GM18868 (cell line): ENCODE results near the gene MAP3K12.
A peak's percentile ranks its signal among the peaks of the same experiment; 100 is the strongest.

ENCODE experiments used
- ATAC-seq: cut with Tn5 transposase; IDR thresholded peaks from one replicate; pipeline ENCODE4 v1.9.1; 2021; ENCODE audit warnings: mild to moderate bottlenecking, moderate library complexity; ENCODE audit not compliant: unreplicated experiment

Gene MAP3K12

DNA sequence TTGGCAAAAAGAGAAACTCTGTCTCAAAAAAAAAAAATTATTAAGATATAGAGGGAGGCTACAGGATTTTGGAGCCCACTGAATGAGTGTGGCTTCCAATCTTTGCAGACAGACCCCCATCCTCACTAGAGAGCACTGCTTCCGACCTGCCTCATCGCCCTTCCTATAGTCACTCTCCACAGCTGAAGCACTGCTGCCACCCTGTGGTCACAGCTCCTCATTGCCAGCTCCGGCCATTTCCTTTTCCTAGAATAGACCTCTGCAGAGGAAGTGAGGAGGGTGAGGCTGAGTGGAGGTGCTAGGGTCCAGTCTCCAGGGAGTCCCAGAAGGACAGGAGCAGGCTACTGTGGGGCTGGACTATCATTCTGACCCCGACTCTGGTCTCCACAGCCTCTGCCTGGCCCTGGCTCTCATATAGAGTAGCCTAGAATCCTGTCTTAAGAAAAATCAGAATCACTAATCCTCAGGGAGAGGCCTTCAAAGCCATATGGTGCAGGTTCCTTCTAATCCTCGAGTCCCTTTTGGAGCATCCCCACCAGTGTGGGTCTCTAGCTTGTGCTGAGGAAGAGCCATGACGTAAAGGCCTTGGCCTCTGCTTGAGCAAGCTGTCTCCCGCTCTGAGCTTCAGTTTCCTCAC is 9.4 kb upstream of the MAP3K12 start:
- peak; percentile 86 for ATAC-seq

DNA sequence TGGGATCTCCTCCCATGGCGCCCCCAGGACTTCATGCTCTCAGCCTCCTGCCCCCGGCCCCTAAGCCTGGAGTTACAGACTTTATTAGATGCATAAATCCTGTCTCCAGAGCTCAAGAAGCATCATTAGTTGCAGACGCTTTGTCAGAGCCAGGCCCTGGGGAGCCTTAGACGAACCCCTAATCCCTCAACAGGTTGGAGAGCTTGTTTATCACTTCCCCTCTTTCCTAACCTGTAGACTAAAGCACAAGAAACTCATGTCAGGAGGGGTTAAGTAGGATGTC is 8.3 kb upstream of the MAP3K12 start:
- no peak for ATAC-seq

DNA sequence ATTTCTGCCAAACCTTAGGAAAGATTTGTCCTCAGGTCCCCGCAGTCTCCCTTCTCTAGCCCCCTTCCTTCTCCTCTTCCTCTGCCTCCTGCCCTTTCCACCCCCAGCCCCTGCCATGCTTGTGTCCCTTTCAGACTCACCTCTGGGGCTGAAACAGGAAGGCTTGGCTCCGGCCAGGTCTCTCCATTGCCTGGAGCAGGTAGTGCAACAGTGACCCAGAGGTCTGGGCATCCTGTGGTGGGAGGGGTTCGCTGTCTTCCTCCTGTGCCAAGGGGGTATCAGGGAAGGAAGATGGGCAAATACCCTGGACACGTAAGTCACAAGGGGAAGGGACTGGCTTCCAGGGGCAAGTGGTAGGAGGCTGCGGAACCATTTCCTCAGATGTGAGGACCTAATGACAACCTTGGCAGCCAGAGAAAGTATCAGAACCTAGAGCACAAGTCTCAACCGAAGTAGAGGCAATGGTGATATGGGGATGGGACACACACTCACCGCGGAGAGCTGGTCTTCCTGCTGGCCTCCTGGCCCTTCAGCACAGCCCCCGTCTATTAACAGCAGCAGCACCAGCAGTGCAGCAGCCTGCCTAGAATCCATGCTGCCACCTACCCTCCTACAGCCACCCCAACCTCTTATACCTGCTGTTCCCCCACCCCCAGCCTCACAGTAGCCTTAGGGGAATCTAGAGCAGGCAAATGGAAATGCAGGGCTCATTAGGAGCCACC is 7.8 kb upstream of the MAP3K12 start, which contains the start of gene NPFF:
NPFF (minus strand) TSS at position 604 of the 722 bp plus-strand sequence; CDS start at position 594, 10 bp downstream.
- no peak for ATAC-seq

DNA sequence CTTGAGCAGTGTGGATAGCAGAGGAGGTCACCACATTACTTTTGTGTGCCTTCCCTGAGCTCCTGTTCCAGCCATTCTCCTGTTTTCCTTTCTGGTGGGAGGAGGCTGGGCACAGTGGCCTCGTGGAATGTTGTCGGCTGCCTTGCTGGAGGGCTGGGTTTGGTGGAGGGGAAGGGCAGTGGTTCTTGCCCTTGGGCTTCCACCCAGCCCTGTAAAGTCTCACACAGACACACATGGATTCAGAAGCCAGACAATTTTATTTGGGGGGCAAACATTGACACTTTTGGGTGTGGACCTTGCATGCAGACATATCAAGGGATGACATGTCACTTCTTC is 7.2 kb upstream of the MAP3K12 start:
- ATAC-seq: no peak

DNA sequence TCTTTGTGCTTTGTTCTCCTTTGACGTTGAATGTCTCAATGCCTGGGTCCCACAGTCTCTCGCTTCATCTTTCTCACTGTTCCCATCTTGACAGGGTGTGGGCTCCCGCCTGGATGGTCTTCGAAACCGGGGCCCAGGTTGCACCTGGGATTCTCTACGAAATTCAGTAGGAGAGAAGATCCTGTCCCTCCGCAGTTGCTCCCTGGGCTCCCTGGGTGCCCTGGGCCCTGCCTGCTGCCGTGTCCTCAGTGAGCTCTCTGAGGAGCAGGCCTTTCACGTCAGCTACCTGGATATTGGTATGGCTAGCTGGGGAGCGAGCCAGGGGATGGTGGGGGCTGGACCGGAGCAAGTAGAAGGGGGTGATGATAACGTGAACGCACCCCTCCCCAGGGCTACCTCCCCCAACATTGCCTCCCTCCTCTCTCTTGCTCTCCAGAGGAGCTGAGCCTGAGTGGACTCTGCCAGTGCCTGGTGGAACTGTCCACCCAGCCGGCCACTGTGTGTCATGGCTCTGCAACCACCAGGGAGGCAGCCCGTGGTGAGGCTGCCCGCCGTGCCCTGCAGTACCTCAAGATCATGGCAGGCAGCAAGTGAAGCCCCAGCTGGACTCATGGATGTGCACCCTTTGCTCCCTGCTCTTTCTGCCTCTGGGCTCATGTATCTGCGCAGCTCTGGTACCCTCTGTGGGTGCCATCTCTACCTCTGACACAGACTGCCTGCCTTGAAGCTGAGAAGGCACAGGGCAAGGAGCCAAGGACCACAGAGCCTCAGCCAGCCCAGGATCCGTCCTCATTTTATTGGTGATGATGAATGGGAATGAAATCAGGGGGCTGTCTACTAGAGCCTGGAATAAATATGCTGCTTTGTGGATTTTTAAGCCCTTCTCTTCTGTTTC is 6.5 kb upstream of the MAP3K12 start:
- no peak for ATAC-seq

DNA sequence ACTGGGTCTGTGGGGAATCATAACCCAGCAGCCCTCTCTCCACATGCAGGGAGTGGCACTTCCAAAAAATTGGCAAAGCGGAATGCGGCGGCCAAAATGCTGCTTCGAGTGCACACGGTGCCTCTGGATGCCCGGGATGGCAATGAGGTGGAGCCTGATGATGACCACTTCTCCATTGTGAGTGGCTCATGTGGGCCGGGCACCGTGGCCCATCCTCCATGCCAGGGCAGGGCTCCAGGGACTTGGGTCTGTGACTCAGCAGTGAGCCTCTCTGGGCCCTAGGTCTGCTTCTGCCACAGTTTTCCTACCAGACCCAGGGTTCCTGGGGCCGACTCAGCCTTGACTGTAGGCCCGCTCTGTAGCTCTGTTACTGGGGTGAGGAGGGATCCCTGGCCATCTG is 5.8 kb upstream of the MAP3K12 start:
- no peak for ATAC-seq

DNA sequence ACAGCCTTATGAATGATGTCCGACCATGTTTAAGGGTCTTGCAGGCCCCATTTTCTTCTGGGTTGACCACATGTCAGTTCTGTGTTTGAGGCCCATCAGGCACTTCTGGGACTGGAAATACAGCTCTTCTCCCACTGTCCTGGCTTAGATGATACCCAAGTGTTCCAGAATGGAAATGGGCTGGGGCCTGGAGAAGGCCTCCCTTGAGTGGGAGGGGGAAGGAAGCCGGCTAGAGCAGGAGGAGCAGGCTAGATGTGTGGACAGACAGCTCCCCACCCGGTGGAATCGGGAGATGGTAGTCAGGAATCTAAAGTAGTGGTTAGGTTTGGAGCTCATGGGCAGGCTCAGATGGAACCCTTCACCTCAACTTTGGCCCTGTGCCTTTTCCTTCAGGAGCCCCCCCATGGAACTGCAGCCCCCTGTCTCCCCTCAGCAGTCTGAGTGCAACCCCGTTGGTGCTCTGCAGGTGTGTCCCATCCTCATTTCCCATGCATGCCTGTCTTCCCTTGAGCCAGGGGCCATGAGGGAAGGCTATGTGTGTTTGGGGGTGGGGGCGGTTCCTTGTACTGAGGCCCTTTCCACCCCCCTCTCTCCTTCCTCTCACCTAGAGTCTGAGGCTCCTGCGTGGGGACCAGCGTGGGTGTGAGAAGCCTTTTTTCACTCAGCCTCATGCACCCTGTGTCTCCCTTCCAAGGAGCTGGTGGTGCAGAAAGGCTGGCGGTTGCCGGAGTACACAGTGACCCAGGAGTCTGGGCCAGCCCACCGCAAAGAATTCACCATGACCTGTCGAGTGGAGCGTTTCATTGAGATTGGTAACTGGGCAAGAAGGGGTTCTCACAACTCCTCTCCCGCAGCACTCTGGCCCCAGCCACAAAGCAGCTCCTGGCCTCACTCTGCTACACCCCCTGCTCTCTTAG is 5.0 kb upstream of the MAP3K12 start:
- no peak for ATAC-seq

DNA sequence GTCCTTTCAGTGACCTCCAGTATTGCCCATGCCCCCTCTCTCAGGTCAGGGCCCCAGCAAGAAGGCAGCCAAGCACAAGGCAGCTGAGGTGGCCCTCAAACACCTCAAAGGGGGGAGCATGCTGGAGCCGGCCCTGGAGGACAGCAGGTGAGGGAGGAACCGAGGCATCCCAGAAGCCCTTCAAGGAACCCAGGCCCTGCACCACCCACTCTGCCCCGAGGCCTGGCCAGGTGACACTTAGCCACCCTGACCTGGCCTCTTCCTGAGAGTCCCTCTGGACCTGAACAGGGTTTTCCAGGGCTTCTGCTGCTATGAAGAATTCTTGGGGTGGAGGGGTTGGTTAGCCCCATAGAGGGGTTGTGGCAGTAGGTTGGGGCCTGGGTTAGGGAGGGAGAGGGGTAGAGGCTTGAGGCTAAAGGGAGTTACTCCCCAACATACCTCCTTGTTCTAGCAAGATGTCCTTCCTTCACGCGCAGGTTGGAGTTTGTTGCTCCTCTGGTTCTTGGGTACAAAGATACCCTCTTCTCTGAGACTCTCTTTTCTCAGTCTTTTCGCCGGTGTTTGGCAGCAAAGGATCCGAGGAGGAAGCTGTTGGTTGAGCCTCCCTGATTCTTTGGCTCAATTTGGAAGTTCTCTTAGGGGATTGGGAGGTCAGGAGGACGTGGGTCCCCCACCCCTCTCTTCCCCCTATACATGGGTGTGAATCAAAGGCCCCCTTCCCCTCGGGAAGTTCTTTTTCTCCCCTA is 3.9 kb upstream of the MAP3K12 start:
- no peak for ATAC-seq

DNA sequence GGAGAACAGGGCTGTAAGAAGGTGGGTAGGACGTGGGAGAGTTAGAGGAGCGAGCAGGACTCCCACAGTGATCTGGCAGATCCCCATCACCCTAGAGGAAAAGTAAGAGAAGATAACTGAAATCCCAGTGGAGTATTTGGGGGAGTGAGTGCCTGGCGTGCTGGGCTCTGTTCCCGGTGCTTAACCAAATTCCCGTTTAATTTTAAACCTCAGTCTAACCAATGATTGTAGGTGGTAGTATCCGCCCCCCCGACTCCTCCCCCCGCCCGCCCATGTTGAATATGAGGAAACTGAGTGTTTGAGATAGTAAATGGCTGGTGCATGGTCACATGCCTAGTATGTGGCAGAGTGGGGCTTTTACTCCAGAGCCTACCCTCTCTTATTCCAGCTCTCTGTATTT is 3.1 kb upstream of the MAP3K12 start:
- no peak for ATAC-seq

DNA sequence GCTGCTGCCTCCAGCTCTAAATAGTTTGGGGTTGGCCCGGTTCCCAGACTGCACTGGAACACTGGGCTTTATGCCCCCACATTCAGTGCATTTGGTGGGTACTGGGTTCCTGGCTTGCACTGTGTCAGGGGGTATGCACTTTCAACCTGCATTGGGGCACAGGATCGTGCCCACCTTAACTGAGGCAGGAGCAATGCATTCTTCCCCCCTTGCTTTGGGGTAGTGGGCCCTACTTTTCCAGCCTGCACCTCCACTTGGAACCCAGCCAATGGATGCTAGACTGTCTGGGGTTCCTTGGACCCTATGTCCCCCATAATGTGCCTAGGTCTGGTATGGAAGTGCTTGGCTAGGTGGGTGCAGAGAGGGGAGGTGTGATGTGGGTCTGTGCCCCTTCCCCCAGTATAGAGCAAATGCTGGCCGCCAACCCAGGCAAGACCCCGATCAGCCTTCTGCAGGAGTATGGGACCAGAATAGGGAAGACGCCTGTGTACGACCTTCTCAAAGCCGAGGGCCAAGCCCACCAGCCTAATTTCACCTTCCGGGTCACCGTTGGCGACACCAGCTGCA is 2.4 kb upstream of the MAP3K12 start:
- no peak for ATAC-seq

DNA sequence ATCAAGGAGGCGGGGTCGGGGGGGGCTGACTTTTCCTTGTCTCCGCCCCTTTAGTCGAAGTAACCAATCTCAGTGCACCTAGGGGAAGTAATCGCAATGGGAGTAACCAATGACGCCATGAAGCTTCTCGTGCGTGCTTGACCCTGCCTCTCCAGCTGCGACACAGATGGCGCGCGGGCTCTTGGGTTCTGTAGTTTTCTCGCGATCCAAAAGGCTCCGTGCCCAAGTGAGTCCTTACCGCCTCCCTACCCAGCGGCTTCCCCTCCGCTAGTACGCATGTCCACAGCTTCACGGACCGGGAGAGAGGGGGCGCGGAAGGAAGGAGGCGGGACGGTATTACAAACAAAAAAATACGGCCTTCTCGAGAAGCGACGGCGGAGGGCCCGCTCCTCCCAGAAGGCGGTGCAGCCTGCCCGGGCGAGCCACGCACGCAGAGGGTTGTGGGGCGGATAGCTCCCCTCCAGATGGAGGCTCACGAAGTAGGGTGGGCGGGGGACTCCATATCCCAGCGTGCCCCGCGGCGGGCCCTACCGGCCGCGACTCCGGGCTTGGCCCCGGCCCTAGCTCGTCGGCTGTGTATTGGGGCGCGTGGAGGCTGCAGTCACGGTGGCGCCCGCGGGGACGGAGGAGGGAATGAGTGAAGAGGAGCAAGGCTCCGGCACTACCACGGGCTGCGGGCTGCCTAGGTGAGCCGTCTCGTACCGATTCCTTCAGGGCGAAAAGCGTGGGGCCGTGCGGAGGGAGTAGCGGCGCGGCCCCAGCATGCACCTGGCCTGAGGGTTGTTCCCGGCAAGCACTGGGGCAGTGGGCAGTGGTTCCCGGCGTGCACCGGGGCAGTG is 1.7 kb upstream of the MAP3K12 start, which contains the start of gene TARBP2:
TARBP2 (plus strand) TSS at position 508 of the 839 bp plus-strand sequence; CDS start at position 634, 126 bp downstream.
- ATAC-seq: peak; percentile 77

DNA sequence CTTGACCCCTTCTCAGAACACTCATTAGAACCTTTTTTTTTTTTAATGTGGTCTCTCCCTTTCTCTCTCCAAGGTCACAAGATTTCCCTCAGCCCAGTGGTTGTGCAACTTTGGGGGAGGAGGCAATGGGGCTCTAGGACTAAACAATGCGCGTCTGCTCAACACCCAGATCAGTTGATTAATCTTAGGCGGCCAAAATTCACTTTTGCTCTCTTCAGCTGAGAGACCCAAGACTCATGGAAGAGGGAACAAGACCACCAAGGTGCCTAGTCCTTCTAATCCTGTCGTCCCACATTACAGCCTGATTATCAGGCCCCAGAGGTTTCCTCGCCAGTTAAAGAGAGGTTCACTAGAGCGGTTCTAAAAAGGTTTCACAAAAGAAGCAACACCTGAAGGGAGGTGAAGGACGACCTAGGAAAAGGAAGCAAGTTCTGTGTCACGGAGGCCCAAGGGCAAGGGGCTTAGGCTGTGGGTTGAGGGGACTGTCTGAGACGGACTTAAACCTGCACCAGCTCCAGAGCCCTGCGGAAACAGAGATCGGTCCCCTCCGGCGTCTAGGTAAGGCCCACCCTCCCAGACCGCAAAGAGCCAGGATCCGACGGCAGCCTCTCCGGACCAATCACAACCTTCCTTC is 1.0 kb upstream of the MAP3K12 start:
- ATAC-seq: no peak

DNA sequence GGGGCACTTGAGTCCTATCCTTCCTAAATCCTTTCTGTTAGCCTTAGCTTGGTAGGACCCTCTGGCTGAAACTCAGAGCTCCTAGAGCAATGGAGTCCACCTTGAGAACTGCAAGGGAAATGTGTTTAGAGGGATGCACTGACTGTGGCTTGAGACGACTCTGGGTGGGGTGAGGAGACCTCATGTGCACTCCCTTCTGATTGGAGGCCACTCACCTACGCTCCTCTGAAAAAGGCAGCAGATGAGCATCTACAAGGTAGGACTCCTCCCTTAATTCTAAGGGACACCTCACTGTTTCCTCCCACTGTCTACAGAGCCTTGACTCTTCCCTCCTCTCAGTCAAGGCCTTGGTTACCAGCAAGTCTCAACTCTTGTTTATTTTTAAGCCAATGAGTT is 1.0 kb downstream of the MAP3K12 start:
- ATAC-seq: no peak

DNA sequence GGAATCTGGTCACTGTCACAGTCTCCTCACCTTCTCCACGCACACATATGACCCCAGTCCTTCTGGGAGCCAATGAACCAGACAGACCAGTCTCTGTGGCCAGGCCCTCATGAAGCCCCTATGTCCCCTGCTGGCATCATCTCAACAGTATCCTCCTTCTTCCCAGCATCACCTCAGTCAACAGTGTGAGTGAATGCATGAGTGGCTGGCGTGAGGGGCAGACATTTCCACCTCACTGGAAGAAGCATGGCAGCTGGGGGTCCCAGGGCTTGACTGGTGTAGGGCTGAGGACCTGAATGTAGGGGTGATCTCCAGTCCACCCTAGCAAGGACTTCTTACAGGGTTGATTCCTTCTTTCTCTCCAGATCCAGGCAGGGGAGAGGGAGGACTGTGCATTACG is 1.8 kb downstream of the MAP3K12 start:
- no peak for ATAC-seq

DNA sequence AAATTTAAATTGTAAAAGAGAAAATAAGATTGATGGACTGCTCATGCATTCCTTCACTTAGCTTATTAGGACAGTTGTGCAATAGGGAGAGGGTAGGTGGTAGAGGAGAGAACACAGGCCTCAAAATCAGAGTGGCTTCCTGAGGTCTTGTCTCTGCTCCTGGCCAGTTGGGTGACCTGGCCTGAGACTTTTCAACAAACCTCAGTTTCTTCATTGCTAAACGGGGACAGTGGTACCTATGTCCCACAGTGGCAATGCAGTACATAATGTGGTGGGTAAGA is 2.6 kb downstream of the MAP3K12 start:
- no peak for ATAC-seq

DNA sequence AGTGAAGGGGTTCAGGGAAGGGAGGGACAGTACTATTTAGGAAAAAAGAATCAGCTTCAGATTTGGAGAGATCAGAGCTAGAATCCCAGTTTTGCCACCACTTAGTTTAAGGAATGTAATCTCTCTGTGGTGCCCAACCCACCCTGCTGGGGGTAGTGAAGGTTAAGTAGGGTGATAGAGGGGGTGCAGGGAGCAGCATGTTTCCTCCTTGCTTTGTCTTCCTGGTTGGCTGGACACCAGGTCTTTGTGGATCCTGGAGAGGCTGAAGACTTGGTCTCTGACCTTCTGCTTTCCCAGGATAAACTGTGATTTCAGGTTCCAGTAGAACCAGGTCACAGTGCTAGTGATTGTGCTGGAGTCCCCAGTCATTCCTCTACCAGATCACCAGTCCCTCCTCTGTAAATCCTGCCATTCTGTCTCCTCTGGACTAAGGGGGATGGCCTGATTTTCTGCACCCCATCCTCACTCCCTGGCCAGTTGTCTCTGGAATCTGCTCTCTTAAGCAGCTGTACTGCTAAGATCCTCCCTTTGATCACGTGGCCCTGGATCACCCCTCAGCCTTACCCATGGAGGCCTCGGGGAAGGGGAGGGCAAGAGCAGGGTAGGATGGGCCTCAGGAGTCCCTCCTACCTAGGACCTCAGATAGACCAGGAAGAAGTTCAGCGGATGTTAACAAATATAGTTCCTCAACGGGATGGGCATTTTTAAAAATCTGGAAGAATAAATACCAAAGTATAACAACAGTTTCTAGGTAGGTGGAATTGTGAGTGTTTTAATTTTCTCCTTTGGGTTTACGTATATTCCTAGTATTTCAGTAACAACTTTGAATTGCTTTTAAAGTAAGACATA is 3.1 kb downstream of the MAP3K12 start:
- no peak for ATAC-seq

DNA sequence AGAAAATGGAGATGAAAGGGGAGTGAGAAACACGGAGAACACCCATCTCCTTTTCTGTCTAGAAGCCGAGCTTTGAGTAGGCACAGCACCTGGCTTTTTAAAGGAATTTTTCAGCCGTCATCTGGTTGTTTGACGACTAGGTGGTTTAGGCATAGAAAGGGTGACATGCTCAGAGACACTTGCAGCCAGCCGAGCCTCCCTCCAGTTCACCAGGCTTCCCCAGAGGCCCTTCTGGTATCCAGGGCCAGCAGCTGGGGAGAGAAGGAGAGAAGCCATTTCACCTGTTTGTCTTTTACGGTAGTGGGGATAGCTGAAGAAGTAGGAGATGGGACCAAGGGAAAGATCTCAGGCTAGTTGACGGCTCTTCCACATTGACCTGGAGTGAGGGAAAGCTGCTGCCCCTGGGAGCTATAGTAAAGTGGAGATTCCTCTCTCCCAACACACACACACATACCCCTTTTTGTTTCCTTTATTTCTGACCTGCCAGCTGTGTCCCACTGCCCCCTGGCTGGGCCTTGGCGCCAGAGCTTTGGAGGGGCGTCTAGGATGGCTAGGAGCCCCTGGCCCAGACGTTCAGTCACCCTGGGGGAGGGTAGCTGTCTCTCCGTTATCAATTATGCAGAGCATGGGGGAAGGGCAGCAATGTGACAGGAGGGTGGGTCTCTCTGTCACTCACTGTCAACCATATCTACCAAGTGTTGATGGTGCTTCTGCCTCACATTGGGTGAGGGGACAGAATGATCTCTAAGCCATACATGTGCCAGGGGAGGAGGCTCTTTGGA is 5.5 kb downstream of the MAP3K12 start:
- ATAC-seq: no peak
